ENCODE results near the gene APBA2. TPM values are rescaled to one million over a fixed set of nuclear protein-coding genes. Genes with fewer than 3 reads are reported as not detected.

APBA2 gene
- total and polyA plus RNA-seq, 10 of the 15 experiments (the other 5 are each of a cell fraction or from before 2014, with no cell fraction given): 0.06 to 0.26 (median 0.07) TPM; not detected in 7

GRCh38 chr15:29134641-29135308 lies 249.0 kb downstream of the APBA2 start:
- no peak overlapping the region for H3K9ac ChIP-seq (ENCODE audit: control insufficient read depth, insufficient read depth, low read length)
- H2AFZ ChIP-seq (ENCODE audit: control insufficient read depth, low read depth, low read length): no peak overlapping the region
- no peak for TF ChIP-seq FOXK2 (IDR thresholded peaks at IDR 0.05)
- no peak for TF ChIP-seq ZBED1 (IDR thresholded peaks at IDR 0.05; ENCODE audit: borderline replicate concordance)
- TF ChIP-seq RUNX3 (IDR thresholded peaks at IDR 0.05; ENCODE audit: low read length): no peak
- no peak for TF ChIP-seq EED (IDR thresholded peaks at IDR 0.05; ENCODE audit: low read depth)
- no peak for TF ChIP-seq CHD4 (IDR thresholded peaks at IDR 0.05)
- TF ChIP-seq ZBTB40 (IDR thresholded peaks at IDR 0.05; ENCODE audit: borderline replicate concordance): no peak
- TF ChIP-seq PAX5 (IDR thresholded peaks at IDR 0.05; ENCODE audit: borderline replicate concordance, low read depth, low read length): no peak
- TF ChIP-seq BMI1 (IDR thresholded peaks at IDR 0.05; ENCODE audit: borderline replicate concordance): no peak
- TF ChIP-seq HCFC1 (IDR thresholded peaks at IDR 0.05; ENCODE audit: low read length): no peak
- TF ChIP-seq POLR2A (IDR thresholded peaks at IDR 0.05; ENCODE audit: low read depth, low read length): no peak
- no peak for TF ChIP-seq RCOR1 (conservative IDR thresholded peaks at IDR 0.05; ENCODE audit: low read depth, low read length)
- TF ChIP-seq EZH2 (IDR thresholded peaks at IDR 0.05; ENCODE audit: borderline replicate concordance, control insufficient read depth, low read depth, low read length): no peak
- TF ChIP-seq, protein P1, sequence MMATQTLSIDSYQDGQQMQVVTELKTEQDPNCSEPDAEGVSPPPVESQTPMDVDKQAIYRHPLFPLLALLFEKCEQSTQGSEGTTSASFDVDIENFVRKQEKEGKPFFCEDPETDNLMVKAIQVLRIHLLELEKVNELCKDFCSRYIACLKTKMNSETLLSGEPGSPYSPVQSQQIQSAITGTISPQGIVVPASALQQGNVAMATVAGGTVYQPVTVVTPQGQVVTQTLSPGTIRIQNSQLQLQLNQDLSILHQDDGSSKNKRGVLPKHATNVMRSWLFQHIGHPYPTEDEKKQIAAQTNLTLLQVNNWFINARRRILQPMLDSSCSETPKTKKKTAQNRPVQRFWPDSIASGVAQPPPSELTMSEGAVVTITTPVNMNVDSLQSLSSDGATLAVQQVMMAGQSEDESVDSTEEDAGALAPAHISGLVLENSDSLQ (IDR thresholded peaks at IDR 0.05): no peak
- TF ChIP-seq NBN (IDR thresholded peaks at IDR 0.05): no peak
- TF ChIP-seq SREBF2 (IDR thresholded peaks at IDR 0.05; ENCODE audit: low read length): no peak
- in situ Hi-C loops (cut with MboI) (no loop called here), intact Hi-C loops (cut with micrococcal nuclease; ENCODE audit: unreplicated experiment) (no loop called here)
- H3K27me3 ChIP-seq (replicated peaks in 1 of 2; ENCODE audit: control insufficient read depth in 2 of 2, insufficient read depth in 2 of 2, low read length in 1 of 2): no peaks in the 10 kb centered on the region
- H3K79me2 ChIP-seq (ENCODE audit: control insufficient read depth, insufficient read depth, low read length): no peaks in the 10 kb centered on the region
- no peak for DNase-seq (ENCODE audit: low read depth, low spot score)
- SMC1A ChIA-PET (ENCODE audit: uncharacterized antibody, unreplicated experiment): no interaction called here
- RAD21 ChIA-PET (ENCODE audit: unreplicated experiment): no interaction called here
- WGBS (ENCODE audit: insufficient coverage, insufficient replicate concordance, low lambda C conversion rate, missing lambda C conversion rate): 21% methylated on average over 13 of the region's 14 CpGs
- no peak overlapping the region for H3K4me2 ChIP-seq (ENCODE audit: control insufficient read depth, insufficient read depth)
- BruUV-seq (replicated peaks): no TSS peak
- no peak for FAIRE-seq
- H3K9me3 ChIP-seq (replicated peaks; ENCODE audit: control insufficient read depth, insufficient read depth, low read length): no peaks in the 10 kb centered on the region
- H3K27ac ChIP-seq (ENCODE audit: control insufficient read depth, insufficient read depth): no peak overlapping the region
- no peak overlapping the region for H3K4me3 ChIP-seq
- H3K4me1 ChIP-seq (ENCODE audit: control insufficient read depth, insufficient read depth, low read length): no peaks in the 10 kb centered on the region
- ATAC-seq: no peak
- H3K36me3 ChIP-seq (ENCODE audit: control insufficient read depth in 2 of 2, insufficient read depth in 2 of 2, low read length in 1 of 2): no peaks in the 10 kb centered on the region
- CTCF ChIA-PET: no interaction called here
- H4K20me1 ChIP-seq (ENCODE audit: control insufficient read depth, insufficient read depth): no peaks in the 10 kb centered on the region
- POLR2A ChIA-PET: no interaction called here
